GM21367 (cell line): ENCODE measurements around the gene DPEP1.
A peak's percentile ranks its signal among the peaks of the same experiment; 100 is the strongest.

ENCODE experiments used
- ATAC-seq: cut with Tn5 transposase; IDR thresholded peaks from one replicate; pipeline ENCODE4 v1.9.1; 2021; ENCODE audit not compliant: unreplicated experiment

DPEP1 gene

DNA sequence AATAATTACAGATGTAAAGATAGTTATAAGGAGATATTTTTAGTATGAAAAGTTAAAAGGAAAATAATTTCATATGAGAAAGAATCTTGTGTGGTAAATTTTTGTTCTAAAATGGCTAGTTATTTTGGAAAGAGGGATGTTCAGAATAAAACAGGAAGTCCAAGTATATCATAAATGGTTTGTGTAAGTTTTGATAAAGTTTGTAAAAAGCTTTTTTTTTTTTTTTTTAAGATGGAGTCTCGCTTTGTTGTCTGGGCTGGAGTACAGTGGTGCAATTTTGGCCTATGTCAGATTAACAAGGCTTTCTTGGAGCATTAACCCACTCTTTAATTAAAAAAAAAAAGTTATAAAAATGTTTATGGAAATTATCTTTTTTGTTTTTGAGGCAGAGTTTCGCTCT is 64.8 kb downstream of the DPEP1 start:
- ATAC-seq: no peak

DNA sequence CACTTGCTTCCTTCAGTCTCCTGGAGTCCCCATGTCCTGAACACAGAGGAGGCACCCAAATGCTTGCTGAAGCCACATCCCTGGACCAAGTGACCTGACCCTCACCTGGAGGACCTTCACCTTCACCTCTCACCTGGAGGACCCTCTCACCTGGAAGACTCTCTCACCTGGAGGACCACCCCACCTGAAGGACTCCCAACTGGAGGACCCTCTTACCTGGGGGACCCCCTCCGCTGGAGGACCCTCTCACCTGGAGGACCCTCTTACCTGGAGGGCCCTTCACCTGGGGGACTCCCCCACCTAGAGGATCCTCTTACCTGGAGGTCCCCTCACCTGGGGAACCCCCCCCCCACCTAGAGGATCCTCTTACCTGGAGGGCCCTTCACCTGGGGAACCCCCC is 72.5 kb downstream of the DPEP1 start:
- ATAC-seq: no peak

DNA sequence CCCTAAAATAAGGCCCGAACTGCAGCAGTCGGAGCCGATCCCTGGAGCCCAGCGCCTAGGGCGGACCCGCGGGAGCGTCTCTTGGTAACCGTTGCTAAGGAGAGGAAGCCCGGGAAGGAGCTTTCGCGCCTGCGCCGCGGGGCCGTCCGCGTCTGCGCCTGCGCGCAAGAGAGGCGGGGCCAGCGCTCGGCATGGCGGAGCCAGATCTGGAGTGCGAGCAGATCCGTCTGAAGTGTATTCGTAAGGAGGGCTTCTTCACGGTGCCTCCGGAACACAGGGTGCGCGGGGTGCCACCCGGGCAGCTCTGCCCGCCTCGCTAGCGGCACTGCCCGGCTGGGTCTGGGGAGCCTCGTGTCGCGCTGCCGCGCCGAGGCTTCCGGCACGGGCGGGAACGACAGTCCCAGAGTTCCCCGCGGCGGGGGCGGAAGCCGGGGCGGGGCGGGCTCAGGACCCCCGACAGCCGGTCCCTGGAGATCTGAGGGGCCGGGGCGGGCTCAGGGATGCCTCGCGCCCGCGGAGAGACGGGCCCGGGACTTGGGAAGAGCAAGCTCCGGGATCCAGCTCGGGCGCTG is 73.2 kb downstream of the DPEP1 start, which contains the start of gene CDK10:
TSS of gene CDK10 (plus strand) at position 170 of the 572 bp plus-strand sequence. CDS start at position 192, 22 bp downstream.
- ATAC-seq: peak; percentile 58

- ATAC-seq: peak; percentile 23
Measured at GRCh38 chr16:89687092-89687940, 73.9 kb downstream of the DPEP1 start.
